HepG2 (cell line): Measurements from ENCODE around the gene ZNF227. TPM values are rescaled to one million over a fixed set of nuclear protein-coding genes. Genes with fewer than 3 reads are reported as not detected.
A peak's percentile ranks its signal among the peaks of the same experiment; 100 is the strongest.

Source experiments
- BCL6 ChIP-seq: IDR thresholded peaks from 2 replicates; pipeline ENCODE4 v1.6.1; 2016; ENCODE audit warnings: missing genetic modification reagents, missing compliant biosample characterization
- GATAD1 ChIP-seq: IDR thresholded peaks from 2 replicates; pipeline ENCODE4 v1.6.1; 2016; ENCODE audit warnings: missing genetic modification reagents, missing compliant biosample characterization
- HIVEP1 ChIP-seq: sonication (generic); formaldehyde crosslinking; IDR thresholded peaks from 2 replicates; pipeline ENCODE4 v1.4.0; 2020; ENCODE audit warnings: mild to moderate bottlenecking, missing genetic modification reagents
- HNF4A ChIP-seq: sonication (generic); formaldehyde crosslinking; IDR thresholded peaks from 2 replicates; pipeline ENCODE4 v1.4.0; 2020; ENCODE audit warnings: missing genetic modification reagents
- HOXA7 ChIP-seq: sonication (generic); formaldehyde crosslinking; IDR thresholded peaks from 2 replicates; pipeline ENCODE4 v1.8.1; 2022; ENCODE audit warnings: mild to moderate bottlenecking, missing genetic modification reagents, moderate library complexity
- MIER3 ChIP-seq: IDR thresholded peaks from 2 replicates; pipeline ENCODE4 v1.6.1; 2016; ENCODE audit warnings: missing compliant biosample characterization, borderline replicate concordance
- MNT ChIP-seq: fragments of 450-650 bp; IDR thresholded peaks from 2 replicates; pipeline ENCODE4 v1.6.1; 2016
- PCBP2 ChIP-seq: fragments of 200-400 bp; formaldehyde crosslinking; optimal IDR thresholded peaks from 2 replicates; pipeline ENCODE3; 2018; ENCODE audit warnings: low read length, low read depth; ENCODE audit not compliant: poor library complexity, severe bottlenecking
- PHF8 ChIP-seq: sonication (generic); formaldehyde crosslinking; IDR thresholded peaks from 2 replicates; pipeline ENCODE4 v1.5.0; 2020; ENCODE audit warnings: missing genetic modification reagents
- RBFOX2 ChIP-seq: fragments of 200-400 bp; formaldehyde crosslinking; IDR thresholded peaks from 2 replicates; pipeline ENCODE4 v1.6.1; 2017; ENCODE audit warnings: low read depth, mild to moderate bottlenecking, low read length
- SMARCC2 ChIP-seq: fragments of 450-650 bp; IDR thresholded peaks from 2 replicates; pipeline ENCODE4 v1.6.1; 2017; ENCODE audit warnings: antibody characterized with exemption, mild to moderate bottlenecking
- SOX13 ChIP-seq, 3 experiments: fragments of 450-650 bp in 1 of 3; sonication (generic) in 1 of 3; formaldehyde crosslinking in 1 of 3; IDR thresholded peaks in 2 of 3; conservative IDR thresholded peaks in 1 of 3; 2 replicates each; pipeline versions ENCODE4 v1.5.0 to v1.6.1; 2016 to 2020; ENCODE audit warnings: antibody characterized with exemption in 1 of 3, mild to moderate bottlenecking in 1 of 3, missing compliant biosample characterization in 1 of 3, missing genetic modification reagents in 1 of 3, moderate library complexity in 1 of 3
- STAT6 ChIP-seq: sonication (generic); formaldehyde crosslinking; IDR thresholded peaks from 2 replicates; pipeline ENCODE4 v1.4.0; 2020; ENCODE audit warnings: missing genetic modification reagents, mild to moderate bottlenecking, borderline replicate concordance
- THAP7 ChIP-seq: sonication (generic); formaldehyde crosslinking; IDR thresholded peaks from 2 replicates; pipeline ENCODE4 v1.8.1; 2023; ENCODE audit warnings: mild to moderate bottlenecking, missing genetic modification reagents
- ZFP91 ChIP-seq: sonication (generic); formaldehyde crosslinking; IDR thresholded peaks from 2 replicates; pipeline ENCODE4 v1.9.0; 2022; ENCODE audit warnings: missing genetic modification reagents, mild to moderate bottlenecking, borderline replicate concordance
- ZIK1 ChIP-seq: sonication (generic); formaldehyde crosslinking; IDR thresholded peaks from 2 replicates; pipeline ENCODE4 v1.5.0; 2020; ENCODE audit warnings: mild to moderate bottlenecking, low read depth, missing genetic modification reagents, borderline replicate concordance
- ZNF34 ChIP-seq: sonication (generic); formaldehyde crosslinking; IDR thresholded peaks from 2 replicates; pipeline ENCODE4 v1.4.0; 2020; ENCODE audit warnings: mild to moderate bottlenecking, missing genetic modification reagents, borderline replicate concordance
- ZNF775 ChIP-seq: sonication (generic); formaldehyde crosslinking; IDR thresholded peaks from 2 replicates; pipeline ENCODE4 v1.4.0; 2020; ENCODE audit warnings: missing genetic modification reagents, mild to moderate bottlenecking, moderate library complexity, borderline replicate concordance
- ZNF841 ChIP-seq: sonication (generic); formaldehyde crosslinking; IDR thresholded peaks from 2 replicates; pipeline ENCODE4 v1.8.1; 2023; ENCODE audit warnings: missing genetic modification reagents, borderline replicate concordance
- polyA plus RNA-seq, 8 experiments: library from polyadenylated mRNA; depleted of rRNA in 3 of 8; stranded (reverse) in 7 of 8; unstranded in 1 of 8; fragments of >200 nt; fragmentation: Illumina TruSeq in 4 of 8; extraction: Trizol in 4 of 8; gene quantifications; 2 replicates each; pipeline versions ENCODE4 v1.2.1 to v1.2.3, GENCODE V29; 2011 to 2016; ENCODE audit warnings: low read depth in 4 of 8, missing spikeins in 1 of 8, mixed read lengths in 1 of 8; ENCODE audit not compliant: insufficient read depth in 1 of 8
- total RNA-seq, 5 experiments: library from RNA; depleted of rRNA; stranded (reverse); fragments of >200 nt; fragmentation: Illumina TruSeq; extraction: Trizol; gene quantifications; 2 replicates each; pipeline ENCODE4 v1.2.3, GENCODE V29; 2016; ENCODE audit warnings: low read depth in 1 of 5
- TF ChIP-seq, protein P1 (sequence below): IDR thresholded peaks from 2 replicates; pipeline ENCODE4 v1.6.1; 2016

Gene ZNF227
- total and polyA plus RNA-seq, 2 of the 13 experiments (the other 11 are each of a cell fraction or from before 2014, with no cell fraction given), result 3.1 to 16.8 TPM

DNA sequence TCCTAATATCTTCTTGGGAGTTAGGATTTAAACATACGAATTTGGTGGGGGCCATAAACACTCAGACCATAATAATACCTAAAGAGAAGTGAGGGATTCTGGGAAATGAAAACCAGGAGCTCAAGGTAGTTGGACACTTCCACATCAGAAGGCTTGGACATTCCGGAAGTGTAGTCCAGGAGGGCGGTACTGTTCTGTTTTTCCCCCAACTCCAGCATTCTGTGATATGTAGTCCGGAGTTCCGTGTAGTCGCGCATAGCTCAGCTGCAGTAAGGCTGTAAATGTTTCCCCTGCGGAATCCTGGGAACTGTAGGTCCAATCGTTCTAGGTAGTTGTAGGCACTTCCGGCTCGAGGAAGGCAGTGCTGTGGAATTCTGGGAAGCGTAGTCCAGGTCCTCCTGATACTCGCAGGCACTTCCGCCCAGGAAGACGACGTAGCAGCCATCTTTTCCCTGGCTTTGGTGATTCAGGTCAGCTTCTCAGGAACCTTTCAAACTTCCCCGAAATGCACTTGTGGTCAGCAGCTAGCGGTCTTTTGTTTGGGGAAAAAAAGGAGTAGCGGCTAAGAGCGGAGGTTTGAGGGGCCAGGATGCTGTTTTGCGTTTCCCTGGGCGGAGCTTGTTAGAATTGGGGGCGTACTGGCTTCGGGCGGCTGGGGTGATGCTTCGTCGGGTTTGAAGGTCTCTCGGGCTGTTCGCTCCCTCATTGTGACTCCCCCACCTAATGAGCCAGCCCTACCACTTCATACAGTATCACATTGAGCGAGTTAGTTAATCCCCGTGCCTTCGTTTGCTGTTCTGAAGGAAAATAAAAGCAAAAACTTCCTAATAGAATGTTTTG, 47.4 kb upstream of the ZNF227 start, which contains the start of gene ZNF226 (continued):
- TF ChIP-seq PCBP2 (no peak), SMARCC2 (no peak), ZIK1 (CRISPR knock-in tag) (0 out of 2 replicates have a peak, but pooled peaks have one; percentile 59), ZNF34 (CRISPR knock-in tag) (no peak), HNF4A (CRISPR knock-in tag) (no peak), ZNF841 (CRISPR knock-in tag) (no peak), HOXA7 (no peak), ZNF775 (no peak), MIER3 (CRISPR knock-in tag) (peak; percentile 85; the same call in 1 of the 2 replicates), ZFP91 (CRISPR knock-in tag) (peak; percentile 59; the same call in 1 of the 2 replicates), PHF8 (CRISPR knock-in tag) (peak; percentile 89), THAP7 (CRISPR knock-in tag) (no peak), SOX13 (IDR thresholded peaks at IDR 0.05) (no peak), SOX13 (CRISPR knock-in tag; conservative IDR thresholded peaks at IDR 0.05 in 1 of 2, IDR thresholded peaks at IDR 0.05 in 1 of 2) (no peak; a peak in 1 of 4 replicates), BCL6 (peak; percentile 39; the same call in 1 of the 2 replicates), RBFOX2 (peak; percentile 58), STAT6 (CRISPR knock-in tag) (no peak), HIVEP1 (CRISPR knock-in tag) (0 out of 2 replicates have a peak, but pooled peaks have one; percentile 54), GATAD1 (CRISPR knock-in tag) (peak; percentile 89), MNT (0 out of 2 replicates have a peak, but pooled peaks have one; percentile 5)
- TF ChIP-seq, protein P1, sequence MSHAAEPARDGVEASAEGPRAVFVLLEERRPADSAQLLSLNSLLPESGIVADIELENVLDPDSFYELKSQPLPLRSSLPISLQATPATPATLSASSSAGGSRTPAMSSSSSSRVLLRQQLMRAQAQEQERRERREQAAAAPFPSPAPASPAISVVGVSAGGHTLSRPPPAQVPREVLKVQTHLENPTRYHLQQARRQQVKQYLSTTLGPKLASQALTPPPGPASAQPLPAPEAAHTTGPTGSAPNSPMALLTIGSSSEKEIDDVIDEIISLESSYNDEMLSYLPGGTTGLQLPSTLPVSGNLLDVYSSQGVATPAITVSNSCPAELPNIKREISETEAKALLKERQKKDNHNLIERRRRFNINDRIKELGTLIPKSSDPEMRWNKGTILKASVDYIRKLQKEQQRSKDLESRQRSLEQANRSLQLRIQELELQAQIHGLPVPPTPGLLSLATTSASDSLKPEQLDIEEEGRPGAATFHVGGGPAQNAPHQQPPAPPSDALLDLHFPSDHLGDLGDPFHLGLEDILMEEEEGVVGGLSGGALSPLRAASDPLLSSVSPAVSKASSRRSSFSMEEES (CRISPR knock-in tag), result peak; percentile 30; the same call in 1 of the 2 replicates
